HG02610 (cell line): ENCODE measurements around the gene NR1D2.

Experiments
- ATAC-seq: cut with Tn5 transposase; IDR thresholded peaks from one replicate; pipeline ENCODE4 v1.9.1; 2021; ENCODE audit warnings: mild to moderate bottlenecking, moderate library complexity; ENCODE audit not compliant: unreplicated experiment

Gene NR1D2

GRCh38 chr3:23961913-23962312 lies 16.8 kb downstream of the NR1D2 start:
- no peak for ATAC-seq

- no peak for ATAC-seq
Observed at GRCh38 chr3:23964537-23965235, 19.6 kb downstream of the NR1D2 start.

- no peak for ATAC-seq
Observed at GRCh38 chr3:23966328-23966727, 21.2 kb downstream of the NR1D2 start.

- ATAC-seq = no peak
Observed at GRCh38 chr3:23968463-23969184, 23.5 kb downstream of the NR1D2 start.

GRCh38 chr3:23969393-23969792 lies 24.3 kb downstream of the NR1D2 start:
- ATAC-seq = no peak

GRCh38 chr3:23971684-23972083 lies 26.6 kb downstream of the NR1D2 start:
- ATAC-seq = no peak

- no peak for ATAC-seq
Observed at GRCh38 chr3:23976555-23976954, 31.5 kb downstream of the NR1D2 start.

- ATAC-seq = no peak
Observed at GRCh38 chr3:23979569-23979968, 34.5 kb downstream of the NR1D2 start.

GRCh38 chr3:23981136-23981535 lies 36.0 kb downstream of the NR1D2 start:
- ATAC-seq = no peak

- no peak for ATAC-seq
Observed at GRCh38 chr3:23981955-23982354, 36.9 kb downstream of the NR1D2 start.

GRCh38 chr3:23984934-23985333 lies 39.8 kb downstream of the NR1D2 start:
- ATAC-seq = no peak

GRCh38 chr3:23985747-23986544 lies 40.9 kb downstream of the NR1D2 start:
- ATAC-seq = peak; percentile 74

- ATAC-seq = no peak
Observed at GRCh38 chr3:23987356-23987755, 42.3 kb downstream of the NR1D2 start.

- no peak for ATAC-seq
Observed at GRCh38 chr3:23991306-23991682, 46.2 kb downstream of the NR1D2 start.

- no peak for ATAC-seq
Observed at GRCh38 chr3:23991683-23992628, 46.9 kb downstream of the NR1D2 start.

- no peak for ATAC-seq
Observed at GRCh38 chr3:23993556-23994243, 48.6 kb downstream of the NR1D2 start.

- no peak for ATAC-seq
Observed at GRCh38 chr3:23994244-23994569, 49.1 kb downstream of the NR1D2 start.

GRCh38 chr3:23995219-23995618 lies 50.1 kb downstream of the NR1D2 start:
- ATAC-seq = no peak

GRCh38 chr3:23996095-23996524 lies 51.0 kb downstream of the NR1D2 start:
- no peak for ATAC-seq

- peak; percentile 52 for ATAC-seq
Observed at GRCh38 chr3:23999012-23999641, 54.0 kb downstream of the NR1D2 start.
